Renal pelvis (tissue), 4 donors: ENCODE data around the gene UCK2. TPM values are rescaled to one million over a fixed set of nuclear protein-coding genes. Genes with fewer than 3 reads are reported as not detected.

Source experiments
- DNase-seq: peaks from one replicate; pipeline ENCODE4 v3.0.0-alpha.2; 2013
- polyA plus RNA-seq, 3 donors: library from polyadenylated mRNA; unstranded; fragments of 120-200 nt; gene quantifications; one replicate each; pipeline ENCODE4 v1.2.1, GENCODE V29; 2013; ENCODE audit not compliant: insufficient read length in 3 of 3

Gene UCK2
- polyA plus RNA-seq, 3 donors = 23.6 to 26.3 (median 24.2) TPM

DNA sequence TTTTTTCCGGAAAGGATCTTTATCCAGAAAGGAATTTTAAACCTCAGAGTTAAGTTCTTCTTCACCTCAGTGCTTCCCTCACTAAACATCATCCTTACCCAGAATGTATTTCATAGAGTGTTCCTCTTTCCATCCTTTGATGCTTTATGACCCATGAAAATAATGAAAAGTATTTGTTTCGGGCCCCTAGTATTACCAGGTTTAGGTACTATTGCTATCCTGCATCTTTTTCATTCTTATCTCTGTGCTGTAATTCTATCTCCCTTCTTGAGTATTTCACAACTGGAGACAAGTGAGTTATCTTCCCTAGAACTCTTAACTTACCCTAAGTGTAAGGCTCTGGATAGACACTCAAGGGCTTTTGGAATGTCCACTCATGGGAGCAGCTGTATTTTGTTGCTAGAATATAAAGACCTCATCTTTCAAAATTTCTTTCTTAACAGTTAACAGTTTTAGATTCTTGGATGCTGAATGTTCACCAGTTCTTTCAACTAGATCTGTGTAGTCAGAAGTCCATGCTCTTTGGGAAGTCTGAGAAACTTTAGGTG, 26.2 kb downstream of the UCK2 start:
- no peak for DNase-seq

DNA sequence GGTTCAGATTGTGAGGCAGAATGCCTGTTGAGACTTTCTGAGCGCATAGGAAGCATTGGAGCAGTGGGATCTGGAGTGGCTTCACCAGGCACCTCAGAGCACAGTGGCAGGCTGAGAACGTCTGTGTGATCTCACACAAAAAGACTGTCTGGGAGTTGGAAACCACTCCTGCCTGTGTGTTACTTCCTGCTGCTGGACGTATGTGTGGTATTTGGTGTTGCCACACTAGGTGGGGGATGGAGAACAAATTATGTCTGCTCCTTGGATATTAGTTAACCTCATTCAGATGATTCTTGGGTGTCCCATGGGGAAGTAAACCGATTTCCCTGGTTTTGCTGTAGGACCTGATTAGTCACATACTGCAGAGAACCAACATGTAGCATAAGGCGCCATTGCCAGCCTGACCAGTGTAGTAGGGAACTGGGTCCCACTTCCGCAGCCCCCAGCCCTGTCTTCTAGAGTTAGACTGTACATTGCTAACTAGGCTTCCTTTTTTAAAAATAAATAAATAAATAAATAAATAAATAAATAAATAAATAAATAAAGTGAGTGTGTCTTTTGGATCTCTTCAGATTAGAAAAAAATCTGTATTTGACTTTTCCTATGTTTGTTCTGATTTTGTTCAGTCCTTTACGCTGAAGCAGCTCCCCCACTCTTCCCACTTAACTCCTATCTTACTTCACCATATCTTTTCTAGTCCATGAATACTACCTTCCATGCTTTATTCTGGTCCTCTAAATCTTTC, 26.9 kb downstream of the UCK2 start:
- DNase-seq = no peak

DNA sequence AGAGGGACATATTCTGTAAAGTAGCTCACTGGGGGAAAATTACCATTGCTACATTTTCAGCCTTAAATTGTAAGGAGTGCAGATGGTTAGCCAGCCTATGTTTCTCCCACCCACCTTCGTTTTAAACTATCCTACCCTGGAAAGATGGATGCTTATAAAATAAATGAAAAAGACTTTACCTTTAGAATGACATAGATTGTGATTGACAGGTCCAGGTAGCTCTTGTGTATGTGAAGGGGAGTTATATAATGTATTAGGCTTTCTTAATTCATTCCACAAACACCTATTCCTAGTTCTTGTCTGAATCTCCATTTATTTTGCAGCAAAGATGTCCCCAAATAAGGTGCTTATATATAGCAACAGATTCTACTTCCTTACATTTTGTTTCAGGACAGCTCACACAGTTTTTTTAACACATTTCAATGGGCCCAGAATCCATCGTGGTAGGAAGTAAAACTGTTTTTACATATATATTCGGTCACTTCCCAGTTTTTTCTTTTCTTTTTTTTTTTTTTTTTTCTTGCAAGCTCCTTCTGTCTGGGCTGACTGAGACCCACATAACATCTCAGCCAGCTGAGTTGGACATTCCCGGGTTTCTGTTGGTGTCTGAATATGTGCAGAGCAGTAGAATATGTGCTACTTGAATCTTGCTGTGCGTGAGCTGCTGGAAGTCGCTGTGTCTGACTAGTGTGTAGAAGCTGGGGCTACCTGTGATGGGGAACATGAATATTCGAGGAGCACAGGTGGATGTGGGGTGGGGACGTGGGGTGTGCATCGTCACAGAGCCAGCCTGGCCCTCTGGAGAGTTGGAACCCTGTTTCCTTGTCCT, 27.8 kb downstream of the UCK2 start:
- DNase-seq = no peak

DNA sequence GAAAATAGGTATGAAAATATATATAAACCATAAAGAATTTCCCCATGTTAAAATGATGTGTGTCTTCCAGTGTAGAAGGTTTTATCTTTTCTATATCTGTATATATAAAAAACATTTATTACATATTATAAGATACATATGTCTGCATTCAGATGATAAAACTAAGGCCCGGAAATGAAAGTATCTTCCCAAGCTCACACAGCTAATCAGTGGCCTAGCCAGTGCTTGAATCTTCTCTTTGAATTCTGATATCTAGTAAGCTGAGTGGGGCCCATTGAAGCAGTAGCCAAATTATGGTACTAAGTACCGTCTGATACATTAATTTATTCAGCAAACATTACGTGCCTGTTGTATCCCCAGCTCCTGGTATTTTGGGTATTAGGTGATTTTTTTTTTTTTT, 28.6 kb downstream of the UCK2 start:
- no peak for DNase-seq

DNA sequence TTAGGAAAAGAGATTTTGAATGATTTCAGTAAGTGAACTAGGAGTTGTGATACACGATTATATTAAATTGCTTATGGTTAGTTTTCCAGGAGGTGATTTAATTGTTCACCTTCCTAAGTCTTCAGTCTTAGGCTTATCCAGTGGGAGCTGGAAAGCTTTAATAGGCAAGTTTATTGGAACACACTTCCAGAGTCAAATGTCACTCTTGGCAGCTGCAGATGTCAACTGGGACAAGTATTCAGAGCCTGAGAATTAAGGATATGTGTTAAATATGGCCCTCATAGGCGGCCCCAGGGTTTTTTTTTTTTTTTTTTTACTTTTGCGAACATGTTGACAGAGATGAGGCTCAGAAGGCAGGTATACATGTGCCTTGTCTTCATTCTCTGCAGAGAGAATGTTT, 29.2 kb downstream of the UCK2 start:
- DNase-seq = no peak

DNA sequence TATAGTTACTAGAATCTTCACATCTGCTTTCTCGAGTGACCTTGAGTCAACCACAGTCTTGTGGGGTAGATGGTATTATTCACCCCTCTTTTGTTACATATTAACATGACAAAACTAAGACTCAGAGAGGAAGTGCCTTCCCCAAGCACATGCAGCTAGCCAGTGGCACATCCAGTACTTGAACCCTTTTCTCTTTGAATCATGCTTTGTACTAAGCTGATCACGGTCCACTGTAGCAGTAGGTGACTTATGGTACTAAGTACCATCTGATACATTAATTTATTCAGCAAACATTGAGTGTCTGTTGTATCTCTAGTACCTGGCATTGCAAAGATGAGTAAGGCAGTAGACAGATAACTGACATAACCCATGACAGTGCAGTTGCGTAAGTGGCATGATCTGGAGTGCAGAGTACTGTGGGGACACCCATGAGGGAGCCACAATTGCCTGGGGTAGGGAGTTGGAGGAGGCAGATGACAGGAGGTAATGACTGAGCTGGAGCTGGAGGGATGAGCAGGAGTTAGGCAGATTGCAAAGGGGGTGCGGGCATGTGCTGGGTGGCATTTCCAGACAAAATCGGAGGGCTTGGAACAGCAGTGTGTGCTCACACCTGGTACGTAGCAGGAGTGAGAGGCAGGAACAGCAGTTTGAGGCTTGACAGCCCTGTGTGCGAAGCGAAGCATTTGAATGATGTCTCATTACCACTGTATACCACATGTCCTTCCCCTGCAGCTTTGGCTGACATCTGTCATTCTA, 29.8 kb downstream of the UCK2 start:
- no peak for DNase-seq

DNA sequence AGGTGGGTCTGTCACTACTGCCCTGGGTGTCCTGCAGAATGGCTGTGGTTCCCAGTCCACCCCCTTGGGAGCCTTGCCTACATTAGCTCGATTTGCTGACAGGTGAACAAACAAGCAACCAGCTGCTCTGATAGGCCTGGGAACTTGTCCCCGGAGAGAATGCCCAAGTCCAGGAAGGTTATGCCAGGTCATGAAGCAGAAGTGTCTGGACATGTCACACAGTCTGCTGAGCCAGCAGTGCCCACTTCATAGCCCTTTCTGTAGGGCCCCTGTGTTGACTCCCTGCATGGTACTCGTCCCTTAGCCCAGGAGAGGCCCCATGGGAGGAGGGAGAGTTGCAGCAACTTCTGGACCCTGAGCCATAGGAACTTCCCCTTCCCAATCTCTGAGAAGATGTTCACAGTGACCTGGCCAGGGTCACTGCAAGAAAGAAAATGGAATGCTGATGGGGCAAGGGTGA, 31.0 kb downstream of the UCK2 start:
- DNase-seq = no peak

DNA sequence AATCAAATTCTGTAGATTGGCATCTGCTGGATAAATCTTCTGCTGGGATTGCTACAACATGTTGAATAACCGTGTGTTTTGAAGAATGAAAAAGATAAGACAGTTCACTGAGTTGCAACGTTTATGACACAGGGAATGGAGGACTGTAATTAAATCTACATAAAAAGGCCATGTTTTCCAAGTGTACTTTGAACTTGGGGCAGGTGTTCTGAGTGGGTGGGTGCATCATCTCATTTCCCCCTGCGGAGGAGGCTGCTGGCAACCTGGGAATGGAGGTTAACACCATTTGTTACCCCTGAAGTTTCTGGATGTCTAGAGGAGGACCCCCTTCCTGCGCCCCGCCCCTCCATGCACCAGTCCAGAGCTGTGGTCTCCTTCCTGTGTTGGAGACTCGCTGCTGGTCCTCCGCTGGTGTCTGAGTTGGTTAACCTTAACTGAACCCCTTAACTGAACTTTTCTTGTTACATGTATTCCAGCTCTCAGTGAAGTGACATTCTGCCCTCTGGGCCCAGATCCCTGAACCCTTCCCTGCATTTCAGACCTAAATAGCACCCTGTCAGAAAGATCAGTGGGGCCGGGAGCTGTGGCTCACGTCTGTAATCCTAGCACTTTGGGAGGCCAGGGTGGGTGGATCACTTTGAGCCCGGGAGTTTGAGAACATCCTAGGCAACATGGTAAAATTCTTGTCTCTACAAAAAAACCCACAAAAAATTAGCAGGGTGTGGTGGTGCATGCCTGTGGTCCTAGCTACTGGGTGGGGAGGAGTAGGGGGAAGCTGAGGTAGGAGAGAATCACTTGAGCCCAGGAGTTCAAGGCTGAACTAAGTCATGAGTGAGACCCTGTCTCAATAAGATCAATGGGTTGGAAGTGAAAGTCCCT, 31.8 kb downstream of the UCK2 start:
- no peak for DNase-seq

DNA sequence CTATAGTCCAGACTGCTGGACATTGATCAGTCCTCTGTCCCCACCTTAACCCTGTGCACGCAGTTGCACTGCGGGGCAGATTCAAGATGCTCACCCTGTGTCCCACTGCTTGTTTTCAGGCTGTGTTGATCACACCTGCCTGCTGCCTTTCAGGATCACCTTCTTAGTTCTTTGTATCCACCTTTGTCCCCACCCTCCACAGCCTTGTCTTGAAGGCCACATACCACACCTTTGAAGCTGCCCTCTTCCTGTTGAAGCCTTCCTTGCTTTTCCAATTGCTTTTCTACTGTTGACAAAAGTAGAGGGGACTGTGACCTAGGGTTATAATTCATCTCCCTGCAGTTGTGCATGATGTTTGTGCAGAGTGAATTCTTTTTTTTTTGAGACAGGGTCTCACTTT, 32.7 kb downstream of the UCK2 start:
- DNase-seq = no peak

DNA sequence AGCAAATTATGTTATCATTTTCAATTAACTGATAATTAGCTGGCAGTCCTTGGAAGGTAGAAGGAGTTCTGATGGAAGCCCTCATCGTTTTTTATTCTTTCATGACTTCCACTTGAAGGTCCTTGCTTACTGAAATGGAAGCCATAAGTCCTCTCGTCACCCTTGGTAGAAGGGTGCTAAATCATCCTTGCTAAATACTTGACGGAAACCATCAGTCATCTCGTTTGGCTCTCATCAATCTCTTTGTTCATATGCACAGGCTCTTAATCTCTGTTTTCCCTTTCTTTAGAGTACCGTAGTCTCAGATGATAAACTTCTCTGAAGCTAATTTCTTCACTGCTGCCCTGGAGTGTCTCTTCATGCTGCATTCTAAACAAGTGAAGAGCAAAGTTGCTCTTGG, 34.5 kb downstream of the UCK2 start:
- no peak for DNase-seq

DNA sequence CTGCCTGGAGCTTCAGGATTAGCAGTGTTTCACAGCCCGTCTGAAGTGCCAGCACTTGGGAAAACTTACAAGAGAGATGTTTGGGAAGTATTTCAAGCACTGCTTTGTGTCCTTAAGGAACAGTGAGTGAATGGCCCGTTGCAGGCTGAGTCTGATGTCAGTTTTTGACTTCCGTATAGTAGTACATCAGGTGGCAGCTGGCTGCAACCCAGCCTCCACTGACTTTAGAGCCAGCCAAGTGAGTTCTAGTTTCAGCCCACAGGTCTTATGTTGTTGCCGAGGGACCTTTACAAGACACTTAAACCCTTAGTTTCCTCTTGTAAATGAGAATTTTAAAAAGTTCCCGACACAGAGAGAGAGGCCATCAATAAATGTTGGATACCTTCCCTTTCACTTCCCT, 35.0 kb downstream of the UCK2 start:
- DNase-seq = no peak

DNA sequence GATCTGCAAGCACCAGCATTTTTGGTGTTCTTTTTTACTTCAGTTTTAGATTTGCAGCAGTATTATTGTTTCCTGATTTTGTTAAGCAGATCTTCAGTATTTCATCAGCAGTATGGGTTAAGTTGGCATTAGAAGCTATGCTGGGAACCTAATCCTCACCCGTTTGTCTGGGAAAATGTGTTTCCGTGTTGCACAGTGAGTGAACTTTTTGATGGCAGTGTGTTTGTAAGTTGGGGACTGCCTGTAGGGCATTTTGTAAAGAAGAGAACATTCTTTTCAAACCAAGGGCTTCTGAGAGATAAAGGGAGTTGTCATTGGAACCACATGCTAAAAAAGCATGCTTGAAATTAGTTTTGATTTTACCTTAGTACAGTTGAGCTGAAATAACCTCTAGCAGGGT, 35.9 kb downstream of the UCK2 start:
- DNase-seq = no peak

DNA sequence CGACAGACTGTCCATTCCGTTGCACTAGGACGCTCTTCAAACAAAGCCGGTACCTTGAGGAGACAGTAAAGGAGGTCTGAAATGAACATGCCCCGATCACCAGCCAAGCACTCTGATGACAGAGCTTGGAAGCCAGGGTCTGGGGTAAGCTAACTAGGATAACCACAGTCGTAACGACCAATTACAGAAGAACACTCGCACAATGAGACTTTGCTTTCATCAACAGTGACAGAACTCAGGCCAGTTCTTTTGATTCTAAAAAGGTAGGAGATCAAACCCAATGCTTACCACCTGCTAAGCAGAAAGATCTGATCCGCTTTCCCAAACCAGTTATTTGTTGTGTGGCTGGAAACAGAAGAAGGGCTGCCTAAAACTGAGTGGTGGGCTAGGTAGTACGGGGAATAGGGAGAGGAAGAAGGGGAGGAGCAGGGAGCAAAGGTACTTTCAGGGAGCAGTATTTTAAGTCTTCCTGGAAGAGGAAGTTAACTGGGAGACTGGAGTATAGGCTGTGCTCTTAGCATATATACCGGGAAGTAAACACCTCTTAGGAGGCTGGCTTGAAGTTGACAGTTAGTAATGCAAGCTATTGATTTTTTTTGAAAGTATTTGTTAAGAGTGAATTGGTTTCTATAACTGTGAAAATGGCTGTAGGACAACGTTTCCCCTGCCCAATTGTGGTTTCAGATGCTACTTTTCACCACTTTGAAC, 38.4 kb downstream of the UCK2 start:
- no peak for DNase-seq

DNA sequence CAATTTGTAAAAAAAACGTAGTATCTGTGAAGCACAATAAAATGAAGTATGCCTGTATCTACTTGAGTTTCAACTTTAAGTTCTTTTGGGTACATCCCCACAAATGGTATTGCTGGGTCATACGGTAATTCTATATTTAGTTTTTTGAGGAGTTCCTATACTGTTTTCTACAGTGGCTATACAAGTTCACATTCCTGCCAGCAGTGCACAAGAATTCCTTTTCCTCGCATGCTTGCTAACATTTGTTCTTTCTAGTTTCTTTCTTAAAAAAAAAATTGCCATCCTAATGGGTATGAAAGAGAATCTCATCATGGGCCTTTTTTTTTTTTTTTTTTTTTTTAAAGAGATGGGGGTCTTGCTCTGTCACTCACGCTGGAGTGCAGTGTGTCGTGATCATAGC, 41.9 kb downstream of the UCK2 start:
- no peak for DNase-seq

DNA sequence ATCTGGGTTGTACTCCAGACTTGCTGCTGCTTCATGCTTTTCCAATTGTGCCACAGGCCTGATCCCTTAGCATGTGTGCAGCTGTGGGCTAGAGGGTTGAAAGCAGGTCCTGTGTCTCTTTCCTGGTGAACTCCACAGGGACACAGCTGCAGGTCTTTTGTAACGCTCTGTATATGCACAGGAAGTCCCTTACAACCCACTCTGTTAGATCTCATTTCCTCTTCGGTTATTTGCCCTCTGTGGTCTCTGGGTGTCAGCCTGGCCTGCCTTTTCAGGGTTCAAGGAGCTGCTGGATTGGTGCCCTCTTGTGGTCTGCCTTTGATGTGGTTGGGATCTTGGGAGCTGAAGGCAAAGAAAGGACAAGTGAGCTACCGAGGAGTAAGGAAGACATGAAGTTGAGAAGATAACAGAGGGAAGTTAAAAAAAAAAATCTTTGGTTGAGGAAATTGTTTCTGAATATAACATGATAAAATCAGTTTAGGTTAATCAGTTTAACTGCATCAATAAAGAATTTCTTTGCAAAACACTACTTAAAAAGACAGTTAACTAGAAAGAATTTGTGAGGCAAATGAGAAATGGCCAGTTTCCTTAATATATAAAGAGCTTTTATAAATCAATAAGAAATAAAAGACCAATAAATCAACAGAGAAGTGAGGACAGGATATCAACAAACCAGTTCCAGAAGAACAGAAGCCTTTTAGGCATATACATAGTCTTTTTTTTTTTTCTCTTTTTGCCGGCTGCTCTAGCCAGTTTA, 44.1 kb downstream of the UCK2 start:
- no peak for DNase-seq

DNA sequence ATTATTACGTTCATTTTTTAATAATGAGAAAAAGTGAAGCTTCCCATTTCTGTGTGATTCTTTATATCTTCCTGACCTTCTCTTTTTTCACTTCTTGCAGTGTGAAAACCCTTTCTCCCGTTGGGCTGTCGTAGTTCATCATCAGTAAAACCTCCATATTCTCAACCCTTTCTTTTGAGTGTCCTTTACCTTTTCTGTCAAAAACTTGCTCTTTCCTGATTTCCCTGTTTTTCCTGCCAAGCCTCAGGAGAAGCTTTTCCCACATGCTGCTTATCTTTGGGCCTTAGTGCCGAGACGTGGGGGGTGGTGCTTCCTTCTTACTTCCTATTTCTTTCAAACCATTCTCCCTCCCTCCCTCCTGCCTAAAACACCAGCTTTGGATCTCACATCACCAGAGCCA, 46.1 kb downstream of the UCK2 start:
- no peak for DNase-seq

DNA sequence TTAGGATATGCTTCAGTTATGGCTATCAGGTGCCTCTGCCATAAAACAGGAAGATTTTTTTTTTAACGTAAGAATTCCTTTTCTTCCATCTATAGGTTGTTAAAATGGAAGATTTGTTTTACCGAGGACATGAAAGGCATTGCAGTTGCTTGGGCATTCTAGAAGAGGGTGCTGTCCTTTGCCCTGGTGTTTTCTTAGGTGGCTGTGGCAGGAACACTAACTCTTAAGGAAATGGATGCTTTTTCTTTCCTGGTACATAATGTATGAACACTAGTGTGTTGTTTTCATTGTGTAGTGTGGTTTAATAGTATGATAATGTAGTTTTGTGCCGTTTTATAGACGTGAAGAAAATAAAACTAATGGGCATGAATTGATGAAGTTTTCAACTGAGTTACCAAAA, 47.2 kb downstream of the UCK2 start:
- no peak for DNase-seq

DNA sequence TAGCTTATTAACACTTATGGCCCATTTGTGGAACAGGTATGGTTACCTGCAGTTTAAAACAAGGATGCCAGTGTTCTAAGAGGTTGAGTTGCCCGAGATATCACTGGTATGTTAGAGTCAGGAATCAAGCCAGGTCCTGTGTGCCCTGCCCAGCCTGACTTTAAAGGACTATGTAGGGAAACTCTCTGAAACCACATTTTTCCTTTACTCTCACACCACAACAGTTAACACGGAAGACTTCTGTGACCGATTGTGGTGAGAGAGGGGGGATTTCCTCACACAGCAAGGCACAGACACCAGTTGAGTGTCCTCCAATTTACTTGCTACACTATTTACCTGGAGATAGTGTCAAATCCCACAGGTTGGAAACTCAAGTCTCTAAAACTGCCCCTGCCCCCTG, 47.8 kb downstream of the UCK2 start:
- no peak for DNase-seq

DNA sequence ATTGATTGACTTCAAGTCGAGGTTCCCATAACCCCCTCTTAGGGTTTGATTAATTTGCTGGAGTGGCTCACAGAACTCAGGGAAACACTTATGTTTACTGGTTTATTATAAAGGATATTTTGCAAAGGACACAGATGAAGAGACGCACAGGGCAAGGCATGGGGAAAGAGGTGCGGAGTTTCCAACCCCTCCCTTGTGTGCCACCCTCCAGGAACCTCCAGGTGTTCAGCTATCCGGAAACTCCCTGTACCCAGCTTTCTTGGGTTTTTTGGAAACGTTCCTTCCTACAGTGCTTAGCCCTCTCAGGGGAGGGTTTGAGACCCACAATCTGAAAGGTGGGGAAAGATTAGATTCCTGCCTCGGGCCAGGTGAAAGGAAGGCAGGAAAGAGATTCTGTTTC, 48.2 kb downstream of the UCK2 start:
- DNase-seq = no peak

DNA sequence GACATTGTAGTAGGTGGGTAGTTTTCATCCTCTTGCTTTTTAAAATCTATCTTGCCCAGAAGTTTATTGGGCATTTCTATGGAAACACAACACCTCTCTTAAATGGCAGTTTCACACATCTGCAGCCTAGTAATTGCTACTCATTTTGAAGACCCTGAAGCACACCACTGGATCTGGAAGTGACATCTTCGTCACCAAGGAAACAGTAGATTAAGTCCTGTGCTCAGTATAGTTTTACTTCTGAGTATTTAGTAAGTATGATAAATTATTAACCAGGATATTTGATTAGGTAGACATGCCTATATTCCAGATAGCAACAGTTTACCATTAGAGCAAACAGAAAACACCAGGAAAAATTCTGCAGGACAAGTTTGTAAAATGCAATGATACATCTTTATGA, 48.7 kb downstream of the UCK2 start:
- DNase-seq = no peak
